ENCODE results near the gene PHACTR1. TPM values are rescaled to one million over a fixed set of nuclear protein-coding genes. Genes with fewer than 3 reads are reported as not detected.

PHACTR1 gene
- total RNA-seq, 1 donor from 2014 or later: 0.49 TPM

DNA sequence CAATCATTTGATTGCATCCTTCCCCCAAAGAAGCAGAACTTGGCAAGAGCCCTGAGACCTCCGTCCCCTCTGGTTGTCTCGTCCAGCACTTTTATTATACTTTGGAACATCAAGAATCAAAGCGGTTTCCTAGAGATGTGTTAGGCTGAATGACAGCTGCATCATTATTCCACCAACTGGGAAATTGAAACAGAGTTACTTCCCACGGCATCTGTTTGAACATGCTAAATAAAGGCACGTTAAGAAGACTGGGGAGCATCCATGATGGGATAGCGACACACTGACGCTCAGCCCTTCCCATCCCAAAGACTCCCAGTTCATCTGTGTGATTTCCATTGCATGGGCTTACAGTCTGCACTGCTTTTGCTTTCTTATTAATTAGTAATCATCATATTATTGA lies 464.0 kb downstream of the PHACTR1 start:
- DNase-seq (ENCODE audit: extremely low spot score in 2 of 2): no peak
- TF ChIP-seq POLR2AphosphoS5 (IDR thresholded peaks at IDR 0.05; ENCODE audit: insufficient read depth in 1 of 2, low read depth in 1 of 2) (no peak), CTCF (IDR thresholded peaks at IDR 0.05) (no peak), POLR2A (IDR thresholded peaks at IDR 0.05) (no peak)
- Histone ChIP-seq H3K4me3 (no peak overlapping the region), H3K27me3 (no peaks in the 10 kb centered on the region), H3K4me1 (no peaks in the 10 kb centered on the region), H3K9me3 (no peaks in the 10 kb centered on the region), H3K27ac (no peak overlapping the region), H3K36me3 (no peaks in the 10 kb centered on the region)
- intact Hi-C loops (cut with DNase I): no loop called here

DNA sequence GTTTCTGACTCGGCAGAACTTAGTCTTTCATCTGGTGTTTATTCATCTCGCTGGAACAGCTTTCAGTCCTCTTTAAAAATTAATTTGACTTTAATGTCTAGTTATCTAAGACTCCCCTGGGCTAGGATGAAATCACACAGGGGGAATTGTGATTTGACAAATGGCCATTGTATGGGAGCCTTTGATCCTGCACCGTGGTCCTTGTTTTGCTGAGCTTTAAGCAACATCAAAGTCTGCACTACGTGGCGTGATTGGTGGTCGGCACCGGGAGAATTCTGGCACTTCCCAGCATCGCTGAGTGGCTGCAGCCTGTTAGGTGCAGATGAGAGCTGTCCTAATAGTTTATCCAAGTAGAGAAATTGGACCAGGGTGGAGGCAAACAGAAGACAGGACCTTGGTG lies 464.8 kb downstream of the PHACTR1 start:
- Histone ChIP-seq H3K27ac (no peak overlapping the region), H3K27me3 (no peaks in the 10 kb centered on the region), H3K36me3 (no peaks in the 10 kb centered on the region), H3K4me1 (no peaks in the 10 kb centered on the region), H3K4me3 (no peak overlapping the region), H3K9me3 (no peaks in the 10 kb centered on the region)
- TF ChIP-seq CTCF (IDR thresholded peaks at IDR 0.05) (no peak), POLR2A (IDR thresholded peaks at IDR 0.05) (no peak), POLR2AphosphoS5 (IDR thresholded peaks at IDR 0.05; ENCODE audit: insufficient read depth in 1 of 2, low read depth in 1 of 2) (no peak)
- no peak for DNase-seq (ENCODE audit: extremely low spot score in 2 of 2)
- intact Hi-C loops (cut with DNase I): no loop called here

DNA sequence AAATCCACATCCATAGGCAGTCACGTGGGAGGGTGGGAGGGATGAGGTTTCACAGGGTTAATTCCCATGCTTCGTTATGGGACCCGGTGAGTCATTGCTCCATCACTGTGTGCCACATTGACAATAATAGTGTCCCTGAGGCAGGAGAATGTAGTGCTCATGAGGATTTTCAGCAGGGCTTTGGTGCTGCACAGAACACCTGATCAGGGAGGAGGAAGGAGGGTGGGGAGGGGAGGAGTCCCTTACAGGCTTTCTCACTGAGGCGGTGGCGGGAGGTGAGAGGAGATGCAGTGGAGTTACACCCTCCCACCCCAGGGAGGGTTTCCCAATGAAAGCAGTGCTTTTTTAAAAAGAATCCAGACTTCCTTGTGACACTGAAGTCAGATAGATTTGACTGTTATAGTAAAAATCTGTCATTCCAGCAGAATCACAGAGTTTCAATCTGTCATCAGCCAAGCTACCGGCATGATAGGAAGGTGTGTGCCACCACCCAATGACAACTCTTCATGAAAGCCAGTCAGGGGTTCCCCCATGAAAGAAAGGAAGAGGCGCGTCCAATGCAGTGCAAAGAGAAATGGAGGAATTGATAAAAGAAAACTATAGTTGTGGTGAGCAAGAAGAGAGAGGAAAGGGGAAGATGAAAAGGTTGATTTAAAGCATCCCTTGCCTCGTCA lies 467.0 kb downstream of the PHACTR1 start:
- Histone ChIP-seq H3K36me3 (no peaks in the 10 kb centered on the region), H3K27ac (no peak overlapping the region), H3K4me1 (no peaks in the 10 kb centered on the region), H3K27me3 (no peaks in the 10 kb centered on the region), H3K4me3 (no peak overlapping the region), H3K9me3 (no peaks in the 10 kb centered on the region)
- intact Hi-C loops (cut with DNase I): no loop called here
- DNase-seq (ENCODE audit: extremely low spot score in 2 of 2): no peak
- no peak for TF ChIP-seq POLR2AphosphoS5 (IDR thresholded peaks at IDR 0.05; ENCODE audit: insufficient read depth in 1 of 2, low read depth in 1 of 2)
- no peak for TF ChIP-seq POLR2A (IDR thresholded peaks at IDR 0.05)
- TF ChIP-seq CTCF (IDR thresholded peaks at IDR 0.05): no peak

GRCh38 chr6:13184089-13184468 lies 467.5 kb downstream of the PHACTR1 start:
- Histone ChIP-seq H3K4me1 (no peaks in the 10 kb centered on the region), H3K27me3 (no peaks in the 10 kb centered on the region), H3K9me3 (no peaks in the 10 kb centered on the region), H3K4me3 (no peak overlapping the region), H3K36me3 (no peaks in the 10 kb centered on the region), H3K27ac (no peak overlapping the region)
- TF ChIP-seq CTCF (IDR thresholded peaks at IDR 0.05) (no peak), POLR2AphosphoS5 (IDR thresholded peaks at IDR 0.05; ENCODE audit: insufficient read depth in 1 of 2, low read depth in 1 of 2) (no peak)
- no peak for DNase-seq (ENCODE audit: extremely low spot score in 2 of 2)
- intact Hi-C loops (cut with DNase I): no loop called here

DNA sequence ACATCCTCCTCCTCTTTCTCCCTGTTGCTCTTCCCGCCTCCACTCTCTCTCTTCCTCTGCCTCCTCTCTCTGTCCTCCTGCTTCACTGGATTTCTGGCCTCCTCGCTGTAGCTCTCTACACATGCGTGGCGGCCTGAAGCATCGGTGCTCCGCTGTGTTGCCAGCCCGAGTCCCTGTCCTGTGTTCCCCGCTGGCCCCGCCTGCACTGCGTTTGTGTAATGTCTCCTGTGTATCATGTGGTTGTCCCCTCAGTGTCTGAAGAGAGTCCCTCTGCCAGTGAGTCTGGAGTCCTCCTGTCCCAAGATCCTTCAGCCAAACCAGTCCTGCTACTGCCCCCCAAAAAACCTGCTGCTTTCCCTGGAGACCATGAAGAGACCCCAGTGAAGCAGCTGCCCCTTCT lies 468.0 kb downstream of the PHACTR1 start:
- DNase-seq (ENCODE audit: extremely low spot score in 2 of 2): no peak
- no peaks in the 10 kb centered on the region for H3K9me3 ChIP-seq
- intact Hi-C loops (cut with DNase I): no loop called here
- H3K27ac ChIP-seq: no peak overlapping the region
- no peaks in the 10 kb centered on the region for H3K4me1 ChIP-seq
- H3K36me3 ChIP-seq: no peaks in the 10 kb centered on the region
- H3K27me3 ChIP-seq: no peaks in the 10 kb centered on the region
- TF ChIP-seq POLR2AphosphoS5 (IDR thresholded peaks at IDR 0.05; ENCODE audit: insufficient read depth in 1 of 2, low read depth in 1 of 2): no peak
- no peak for TF ChIP-seq CTCF (IDR thresholded peaks at IDR 0.05)
- no peak for TF ChIP-seq POLR2A (IDR thresholded peaks at IDR 0.05)
- H3K4me3 ChIP-seq: no peak overlapping the region
